ENCODE measurements around the gene RELN. TPM values are rescaled to one million over a fixed set of nuclear protein-coding genes. Genes with fewer than 3 reads are reported as not detected.

The RELN gene
- total and polyA plus RNA-seq, 2 donors (not counting 1 experiment from before 2014, with no cell fraction given) = not detected

- no peaks in the 10 kb centered on the region for H3K27me3 ChIP-seq (replicated peaks in 1 of 4; ENCODE audit: control extremely low read depth in 1 of 4, control insufficient read depth in 3 of 4, insufficient read depth in 4 of 4, low read length in 3 of 4)
- H3K4me2 ChIP-seq (replicated peaks; ENCODE audit: low read depth, low read length, poor library complexity, severe bottlenecking) = no peak overlapping the region
- H3K4me3 Mint-ChIP-seq = no peak overlapping the region
- H3K27me3 Mint-ChIP-seq = peaks cover 12% of the 10 kb centered on the region
- no peaks in the 10 kb centered on the region for H4K20me1 ChIP-seq (ENCODE audit: control insufficient read depth, insufficient read depth, low read length, poor library complexity, severe bottlenecking)
- H3K27ac ChIP-seq (ENCODE audit: low read length in 2 of 2) = no peak overlapping the region
- ChIA-PET CTCF (no interaction called here), POLR2A (no interaction called here)
- H3K4me1 ChIP-seq (ENCODE audit: control insufficient read depth in 2 of 2, insufficient read depth in 2 of 2, low read length in 2 of 2) = no peaks in the 10 kb centered on the region
- TF ChIP-seq CTCF (IDR thresholded peaks at IDR 0.05) (no peak), EZH2 (IDR thresholded peaks at IDR 0.05; ENCODE audit: borderline replicate concordance, insufficient read depth, low read depth, low read length, poor library complexity, severe bottlenecking) (no peak)
- intact Hi-C loops (cut with micrococcal nuclease) = no loop called here
- no CpG with 5 or more reads among the region's 7 CpGs for WGBS (ENCODE audit: insufficient coverage)
- no peak overlapping the region for H3K27ac Mint-ChIP-seq
- ATAC-seq (ENCODE audit: low read depth) = no peak
- no peak for DNase-seq
- no peaks in the 10 kb centered on the region for H3K36me3 ChIP-seq (replicated peaks in 1 of 2; ENCODE audit: control extremely low read depth in 1 of 2, control insufficient read depth in 1 of 2, extremely low read depth in 1 of 2, insufficient read depth in 2 of 2, low read length in 1 of 2)
- H3K4me3 ChIP-seq (ENCODE audit: control extremely low read depth in 1 of 5, extremely low read depth in 1 of 5, insufficient read depth in 1 of 5, low read depth in 2 of 5, low read length in 4 of 5) = no peak overlapping the region
- no peaks in the 10 kb centered on the region for H3K9me3 ChIP-seq (ENCODE audit: control extremely low read depth in 1 of 3, control insufficient read depth in 2 of 3, insufficient read depth in 1 of 3, low read length in 2 of 3)
- no peaks in the 10 kb centered on the region for H3K9me3 Mint-ChIP-seq (ENCODE audit: insufficient read depth)
- no peaks in the 10 kb centered on the region for H3K79me2 ChIP-seq (ENCODE audit: control insufficient read depth, insufficient read depth, low read length)
- H3K4me1 Mint-ChIP-seq = no peaks in the 10 kb centered on the region
- no peak overlapping the region for H2AFZ ChIP-seq (ENCODE audit: insufficient read depth, low read depth, low read length, poor library complexity, severe bottlenecking)
- no peak overlapping the region for H3K9ac ChIP-seq (ENCODE audit: low read length)
Observed at GRCh38 chr7:103949374-103949773, 40.1 kb downstream of the RELN start.

GRCh38 chr7:103947026-103947655 lies 42.3 kb downstream of the RELN start:
- Histone ChIP-seq H2AFZ (ENCODE audit: insufficient read depth, low read depth, low read length, poor library complexity, severe bottlenecking) (no peak overlapping the region), H3K4me3 (ENCODE audit: control extremely low read depth in 1 of 5, extremely low read depth in 1 of 5, insufficient read depth in 1 of 5, low read depth in 2 of 5, low read length in 4 of 5) (no peak overlapping the region), H3K36me3 (replicated peaks in 1 of 2; ENCODE audit: control extremely low read depth in 1 of 2, control insufficient read depth in 1 of 2, extremely low read depth in 1 of 2, insufficient read depth in 2 of 2, low read length in 1 of 2) (no peaks in the 10 kb centered on the region), H3K4me2 (replicated peaks; ENCODE audit: low read depth, low read length, poor library complexity, severe bottlenecking) (no peak overlapping the region), H3K4me1 (ENCODE audit: control insufficient read depth in 2 of 2, insufficient read depth in 2 of 2, low read length in 2 of 2) (no peaks in the 10 kb centered on the region), H3K27ac (ENCODE audit: low read length in 2 of 2) (no peak overlapping the region), H3K27me3 (replicated peaks in 1 of 4; ENCODE audit: control extremely low read depth in 1 of 4, control insufficient read depth in 3 of 4, insufficient read depth in 4 of 4, low read length in 3 of 4) (no peaks in the 10 kb centered on the region), H3K9ac (ENCODE audit: low read length) (no peak overlapping the region), H3K79me2 (ENCODE audit: control insufficient read depth, insufficient read depth, low read length) (no peaks in the 10 kb centered on the region), H3K9me3 (ENCODE audit: control extremely low read depth in 1 of 3, control insufficient read depth in 2 of 3, insufficient read depth in 1 of 3, low read length in 2 of 3) (no peaks in the 10 kb centered on the region), H4K20me1 (ENCODE audit: control insufficient read depth, insufficient read depth, low read length, poor library complexity, severe bottlenecking) (no peaks in the 10 kb centered on the region)
- Mint-ChIP-seq H3K27ac (no peak overlapping the region), H3K4me1 (no peaks in the 10 kb centered on the region), H3K9me3 (ENCODE audit: insufficient read depth) (no peaks in the 10 kb centered on the region), H3K27me3 (peaks cover 4% of the 10 kb centered on the region), H3K4me3 (no peak overlapping the region)
- ATAC-seq (ENCODE audit: low read depth) (no peak), DNase-seq (no peak)
- intact Hi-C loops (cut with micrococcal nuclease) = no loop called here
- ChIA-PET POLR2A (no interaction called here), CTCF (no interaction called here)
- TF ChIP-seq EZH2 (IDR thresholded peaks at IDR 0.05; ENCODE audit: borderline replicate concordance, insufficient read depth, low read depth, low read length, poor library complexity, severe bottlenecking) (no peak), CTCF (IDR thresholded peaks at IDR 0.05) (no peak)
- 88% methylated on average over 1 of the region's 2 CpGs for WGBS (ENCODE audit: insufficient coverage)

Measured in B cell (primary cell).